ENCODE data around the gene KDM5A.

Gene KDM5A

GRCh38 chr12:264269-264668 lies 124.9 kb downstream of the KDM5A start:
- no peak for TF ChIP-seq Cebpa-rat (IDR thresholded peaks at IDR 0.05)

GRCh38 chr12:263574-263973 lies 125.5 kb downstream of the KDM5A start:
- no peaks in the 10 kb centered on the region for H4K20me1 ChIP-seq
- no peak overlapping the region for H3K27ac ChIP-seq
- H3K4me2 ChIP-seq: no peak overlapping the region
- H3K36me3 ChIP-seq: no peaks in the 10 kb centered on the region
- no peak overlapping the region for H3K4me3 ChIP-seq
- H3K27me3 ChIP-seq: no peaks in the 10 kb centered on the region; the same call in 1 of the 2 replicates
- H3K9ac ChIP-seq: no peak overlapping the region
- no peak for TF ChIP-seq Cebpa-rat (IDR thresholded peaks at IDR 0.05)
- no peaks in the 10 kb centered on the region for H3K4me1 ChIP-seq
- no peaks in the 10 kb centered on the region for H3K9me3 ChIP-seq

More at GRCh38 chr12:264269-264668, 124.9 kb downstream of the KDM5A start:
- Histone ChIP-seq H3K9me3 (no peaks in the 10 kb centered on the region), H3K36me3 (no peaks in the 10 kb centered on the region), H3K4me1 (no peaks in the 10 kb centered on the region), H3K9ac (no peak overlapping the region), H3K27ac (no peak overlapping the region), H3K4me2 (no peak overlapping the region), H4K20me1 (no peaks in the 10 kb centered on the region), H3K27me3 (no peaks in the 10 kb centered on the region; the same call in 1 of the 2 replicates), H3K4me3 (no peak overlapping the region)

- Histone ChIP-seq H3K9me3 (no peaks in the 10 kb centered on the region), H3K9ac (no peak within 1 kb of the TSS), H3K27ac (no peak within 1 kb of the TSS), H3K4me1 (no peaks in the 10 kb centered on the region), H3K4me2 (no peak within 1 kb of the TSS), H3K4me3 (no peak within 1 kb of the TSS), H3K27me3 (no peaks in the 10 kb centered on the region; the same call in 1 of the 2 replicates), H3K36me3 (no peaks in the 10 kb centered on the region), H4K20me1 (no peaks in the 10 kb centered on the region)
- no peak for TF ChIP-seq Cebpa-rat (IDR thresholded peaks at IDR 0.05)
These were observed 126.3 kb downstream of the KDM5A start, which contains the start of gene SLC6A13 for GRCh38 chr12:262817-263216. SLC6A13 (minus strand) TSS chr12:262836; CDS start chr12:260052, 2,784 bp downstream.

GRCh38 chr12:262113-262512 lies 127.0 kb downstream of the KDM5A start:
- no peaks in the 10 kb centered on the region for H4K20me1 ChIP-seq
- H3K27ac ChIP-seq: no peak overlapping the region
- no peaks in the 10 kb centered on the region for H3K9me3 ChIP-seq
- H3K4me2 ChIP-seq: no peak overlapping the region
- H3K4me3 ChIP-seq: no peak overlapping the region
- H3K9ac ChIP-seq: no peak overlapping the region
- no peak for TF ChIP-seq Cebpa-rat (IDR thresholded peaks at IDR 0.05)
- H3K36me3 ChIP-seq: no peaks in the 10 kb centered on the region
- H3K27me3 ChIP-seq: no peaks in the 10 kb centered on the region; the same call in 1 of the 2 replicates
- no peaks in the 10 kb centered on the region for H3K4me1 ChIP-seq

GRCh38 chr12:257521-258321 lies 131.4 kb downstream of the KDM5A start:
- no peak overlapping the region for H3K4me3 ChIP-seq
- no peaks in the 10 kb centered on the region for H3K27me3 ChIP-seq
- no peaks in the 10 kb centered on the region for H4K20me1 ChIP-seq
- H3K9ac ChIP-seq: no peak overlapping the region
- H3K36me3 ChIP-seq: no peaks in the 10 kb centered on the region
- H3K9me3 ChIP-seq: no peaks in the 10 kb centered on the region
- H3K4me1 ChIP-seq: no peaks in the 10 kb centered on the region
- no peak for TF ChIP-seq Cebpa-rat (IDR thresholded peaks at IDR 0.05)
- no peak overlapping the region for H3K27ac ChIP-seq
- H3K4me2 ChIP-seq: no peak overlapping the region

GRCh38 chr12:256958-257357 lies 132.2 kb downstream of the KDM5A start:
- Histone ChIP-seq H3K4me3 (no peak overlapping the region), H3K4me1 (peaks cover 5% of the 10 kb centered on the region; the same call in 1 of the 2 replicates), H4K20me1 (no peaks in the 10 kb centered on the region), H3K36me3 (no peaks in the 10 kb centered on the region), H3K4me2 (no peak overlapping the region), H3K27me3 (no peaks in the 10 kb centered on the region), H3K9ac (no peak overlapping the region), H3K27ac (no peak overlapping the region), H3K9me3 (no peaks in the 10 kb centered on the region)
- no peak for TF ChIP-seq Cebpa-rat (IDR thresholded peaks at IDR 0.05)

GRCh38 chr12:256225-256624 lies 132.9 kb downstream of the KDM5A start:
- Histone ChIP-seq H3K9ac (no peak overlapping the region), H3K27ac (no peak overlapping the region), H3K9me3 (no peaks in the 10 kb centered on the region), H3K4me2 (no peak overlapping the region), H3K4me3 (no peak overlapping the region), H3K4me1 (peaks cover 12% of the 10 kb centered on the region), H3K27me3 (no peaks in the 10 kb centered on the region), H4K20me1 (no peaks in the 10 kb centered on the region), H3K36me3 (no peaks in the 10 kb centered on the region)
- TF ChIP-seq Cebpa-rat (IDR thresholded peaks at IDR 0.05): no peak

GRCh38 chr12:254912-255311 lies 134.2 kb downstream of the KDM5A start:
- H3K9ac ChIP-seq: no peak overlapping the region
- H3K4me3 ChIP-seq: no peak overlapping the region
- no peak for TF ChIP-seq Cebpa-rat (IDR thresholded peaks at IDR 0.05)
- no peak overlapping the region for H3K27ac ChIP-seq
- H3K36me3 ChIP-seq: no peaks in the 10 kb centered on the region
- H3K27me3 ChIP-seq: no peaks in the 10 kb centered on the region
- H4K20me1 ChIP-seq: no peaks in the 10 kb centered on the region
- H3K9me3 ChIP-seq: no peaks in the 10 kb centered on the region
- H3K4me2 ChIP-seq: no peak overlapping the region
- peaks cover 14% of the 10 kb centered on the region for H3K4me1 ChIP-seq

- Histone ChIP-seq H3K36me3 (no peaks in the 10 kb centered on the region), H3K4me1 (peaks cover 14% of the 10 kb centered on the region), H3K27me3 (no peaks in the 10 kb centered on the region), H3K9me3 (no peaks in the 10 kb centered on the region), H3K9ac (no peak overlapping the region), H3K4me3 (no peak overlapping the region), H4K20me1 (no peaks in the 10 kb centered on the region), H3K27ac (no peak overlapping the region), H3K4me2 (no peak overlapping the region)
- TF ChIP-seq Cebpa-rat (IDR thresholded peaks at IDR 0.05): no peak
These were observed 135.1 kb downstream of the KDM5A start for GRCh38 chr12:254039-254438.

- no peak overlapping the region for H3K4me3 ChIP-seq
- TF ChIP-seq Cebpa-rat (IDR thresholded peaks at IDR 0.05): no peak
- H3K27ac ChIP-seq: no peak overlapping the region
- no peak overlapping the region for H3K4me2 ChIP-seq
- H4K20me1 ChIP-seq: no peaks in the 10 kb centered on the region
- no peaks in the 10 kb centered on the region for H3K27me3 ChIP-seq
- peaks cover 14% of the 10 kb centered on the region for H3K4me1 ChIP-seq
- peaks cover under 1% of the 10 kb centered on the region for H3K9me3 ChIP-seq
- no peaks in the 10 kb centered on the region for H3K36me3 ChIP-seq
- no peak overlapping the region for H3K9ac ChIP-seq
These were observed 135.8 kb downstream of the KDM5A start for GRCh38 chr12:253116-253831.

Measured in BLaER1 (cell line).